ENCODE measurements around the gene SENP3. TPM values are rescaled to one million over a fixed set of nuclear protein-coding genes. Genes with fewer than 3 reads are reported as not detected.
A peak's percentile ranks its signal among the peaks of the same experiment; 100 is the strongest.

The SENP3 gene
- 61.4 and 101 TPM in 2 replicates for total RNA-seq

DNA sequence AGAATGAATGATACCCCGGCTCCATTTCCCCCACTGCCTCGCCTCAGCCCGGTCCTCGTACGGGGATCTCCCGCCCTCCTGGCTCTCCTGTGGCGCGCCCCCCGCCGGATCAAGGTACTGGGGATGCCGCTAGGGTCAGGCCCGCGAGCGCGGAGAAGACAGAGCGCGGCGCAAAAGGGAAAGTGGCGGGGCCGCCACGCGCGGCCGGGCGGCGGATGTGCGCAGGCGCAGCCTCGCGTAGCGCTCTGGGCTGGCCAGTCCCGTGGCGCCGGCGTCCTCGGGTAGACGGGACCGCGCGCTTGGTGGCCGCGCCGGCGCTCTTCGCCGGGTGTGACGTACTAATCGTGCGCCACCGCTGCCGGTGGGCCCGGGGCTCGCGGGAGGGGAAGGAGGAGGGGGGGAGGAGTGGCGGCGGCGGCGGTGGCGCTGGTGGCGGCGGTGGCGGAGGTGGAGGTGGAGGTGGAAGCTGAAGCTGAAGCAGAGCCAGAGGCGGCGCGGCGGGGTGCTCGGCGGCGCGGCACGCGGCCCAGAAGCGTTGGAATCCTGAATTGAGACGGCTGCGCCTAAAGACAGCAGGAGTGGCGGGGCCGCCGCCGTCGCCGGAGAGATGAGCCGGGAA, at the start of gene SENP3:
SENP3 (plus strand) TSS at position 331 of the 619 bp plus-strand sequence. CDS start 1,158 bp downstream, outside the sequence.
- peak; percentile 57 for DNase-seq (ENCODE audit: low read depth)

DNA sequence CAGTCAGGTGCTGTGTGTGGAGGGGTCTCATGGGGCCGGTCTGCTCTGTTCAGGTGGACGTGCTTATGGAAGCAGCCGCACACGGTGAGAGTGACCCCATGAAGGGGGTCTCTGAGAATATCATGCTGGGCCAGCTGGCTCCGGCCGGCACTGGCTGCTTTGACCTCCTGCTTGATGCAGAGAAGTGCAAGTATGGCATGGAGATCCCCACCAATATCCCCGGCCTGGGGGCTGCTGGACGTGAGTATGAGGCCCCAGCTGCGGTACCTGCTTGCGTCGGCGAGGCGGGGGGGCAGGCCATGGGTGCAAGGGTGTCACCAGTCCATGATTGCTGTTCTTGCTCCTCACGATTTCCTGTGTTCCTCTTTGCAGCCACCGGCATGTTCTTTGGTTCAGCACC, 49.6 kb upstream of the SENP3 start:
- DNase-seq (ENCODE audit: low read depth) = no peak

DNA sequence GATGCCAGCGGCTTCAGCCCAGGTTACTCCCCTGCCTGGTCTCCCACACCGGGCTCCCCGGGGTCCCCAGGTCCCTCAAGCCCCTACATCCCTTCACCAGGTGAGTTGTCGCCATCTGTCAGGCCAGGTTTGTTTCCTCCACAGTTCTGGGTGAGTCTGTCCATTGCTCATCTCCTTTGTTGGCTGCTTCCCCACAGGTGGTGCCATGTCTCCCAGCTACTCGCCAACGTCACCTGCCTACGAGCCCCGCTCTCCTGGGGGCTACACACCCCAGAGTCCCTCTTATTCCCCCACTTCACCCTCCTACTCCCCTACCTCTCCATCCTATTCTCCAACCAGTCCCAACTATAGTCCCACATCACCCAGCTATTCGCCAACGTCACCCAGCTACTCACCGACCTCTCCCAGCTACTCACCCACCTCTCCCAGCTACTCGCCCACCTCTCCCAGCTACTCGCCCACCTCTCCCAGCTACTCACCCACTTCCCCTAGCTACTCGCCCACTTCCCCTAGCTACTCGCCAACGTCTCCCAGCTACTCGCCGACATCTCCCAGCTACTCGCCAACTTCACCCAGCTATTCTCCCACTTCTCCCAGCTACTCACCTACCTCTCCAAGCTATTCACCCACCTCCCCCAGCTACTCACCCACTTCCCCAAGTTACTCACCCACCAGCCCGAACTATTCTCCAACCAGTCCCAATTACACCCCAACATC, 48.7 kb upstream of the SENP3 start:
- no peak for DNase-seq (ENCODE audit: low read depth)

DNA sequence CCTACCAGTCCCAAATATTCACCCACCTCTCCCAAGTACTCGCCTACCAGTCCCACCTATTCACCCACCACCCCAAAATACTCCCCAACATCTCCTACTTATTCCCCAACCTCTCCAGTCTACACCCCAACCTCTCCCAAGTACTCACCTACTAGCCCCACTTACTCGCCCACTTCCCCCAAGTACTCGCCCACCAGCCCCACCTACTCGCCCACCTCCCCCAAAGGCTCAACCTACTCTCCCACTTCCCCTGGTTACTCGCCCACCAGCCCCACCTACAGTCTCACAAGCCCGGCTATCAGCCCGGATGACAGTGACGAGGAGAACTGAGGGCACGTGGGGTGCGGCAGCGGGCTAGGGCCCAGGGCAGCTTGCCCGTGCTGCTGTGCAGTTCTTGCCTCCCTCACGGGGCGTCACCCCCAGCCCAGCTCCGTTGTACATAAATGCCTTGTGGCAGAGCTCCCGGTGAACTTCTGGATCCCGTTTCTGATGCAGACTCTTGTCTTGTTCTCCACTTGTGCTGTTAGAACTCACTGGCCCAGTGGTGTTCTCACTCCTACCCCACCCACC, 47.8 kb upstream of the SENP3 start:
- DNase-seq (ENCODE audit: low read depth) = no peak

DNA sequence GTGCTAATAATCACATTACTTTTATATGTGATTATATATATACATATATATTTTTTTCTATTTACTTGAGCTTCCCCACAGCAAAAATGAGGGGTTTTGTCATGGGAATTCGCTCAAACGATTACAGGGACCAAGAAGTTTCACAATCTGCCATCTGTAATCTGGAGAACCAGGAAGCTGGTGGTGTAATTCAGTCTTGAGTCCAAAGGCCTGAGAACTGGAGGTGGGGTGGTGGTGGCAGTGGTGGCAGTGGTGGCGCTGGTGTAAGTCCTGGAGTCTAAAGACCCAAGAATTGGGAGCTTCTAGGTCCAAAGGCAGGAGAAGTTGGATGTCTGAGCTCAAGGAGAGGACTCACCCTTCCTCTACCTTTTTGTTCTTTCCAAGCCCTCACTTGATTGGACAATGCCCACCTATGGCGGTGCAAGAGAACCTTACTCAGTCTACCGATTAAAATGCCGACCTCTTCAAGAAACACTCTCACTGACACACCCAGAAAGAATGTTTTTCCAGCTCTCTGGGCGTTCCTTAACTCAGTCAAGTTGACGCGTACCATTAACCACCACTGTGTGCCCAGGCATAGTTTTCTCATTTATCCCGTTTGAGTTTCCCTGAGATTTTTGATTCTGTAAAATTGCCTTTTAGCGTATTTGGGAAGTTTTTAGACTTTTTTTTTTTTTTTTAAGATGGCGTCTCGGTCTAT, 45.7 kb upstream of the SENP3 start:
- peak; percentile 64 for DNase-seq (ENCODE audit: low read depth)

DNA sequence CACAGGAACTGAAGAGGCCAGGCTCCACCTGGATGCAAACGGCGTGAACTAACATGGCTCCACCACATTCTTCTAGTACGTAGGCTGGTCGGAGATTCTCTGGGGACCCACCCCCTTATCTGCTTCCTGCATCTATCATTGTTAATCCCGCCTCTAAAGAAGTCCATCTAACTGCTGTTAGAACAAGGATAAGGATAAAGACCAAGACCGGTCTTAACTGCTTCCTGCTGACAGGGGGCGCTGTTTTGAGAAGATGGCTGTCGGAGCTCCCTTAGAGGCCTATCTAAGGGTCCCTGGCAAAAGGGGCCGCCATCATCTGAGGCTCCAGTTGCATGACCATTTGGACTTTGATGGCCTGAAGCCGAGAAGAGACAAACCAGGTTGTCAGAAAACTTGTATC, 38.7 kb upstream of the SENP3 start:
- DNase-seq (ENCODE audit: low read depth) = no peak

DNA sequence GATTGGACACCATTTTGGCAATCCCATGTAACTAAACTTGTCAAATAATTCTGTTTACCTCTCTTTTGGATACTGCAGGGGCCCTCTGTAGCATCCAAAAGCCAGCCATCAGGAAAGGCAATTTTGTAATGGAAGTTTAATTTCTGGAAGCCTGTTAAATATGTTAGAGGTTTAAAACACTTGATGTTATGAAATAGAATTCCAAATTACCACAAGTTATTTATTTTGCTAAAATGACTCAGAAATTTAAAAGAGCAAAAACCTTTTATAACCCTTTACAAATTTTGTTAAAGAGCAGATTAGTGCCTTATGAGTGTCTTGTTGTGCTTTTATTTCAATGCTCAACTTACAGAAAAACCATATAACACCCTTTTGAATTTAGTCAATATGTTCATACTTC, 32.9 kb upstream of the SENP3 start:
- DNase-seq (ENCODE audit: low read depth) = no peak

DNA sequence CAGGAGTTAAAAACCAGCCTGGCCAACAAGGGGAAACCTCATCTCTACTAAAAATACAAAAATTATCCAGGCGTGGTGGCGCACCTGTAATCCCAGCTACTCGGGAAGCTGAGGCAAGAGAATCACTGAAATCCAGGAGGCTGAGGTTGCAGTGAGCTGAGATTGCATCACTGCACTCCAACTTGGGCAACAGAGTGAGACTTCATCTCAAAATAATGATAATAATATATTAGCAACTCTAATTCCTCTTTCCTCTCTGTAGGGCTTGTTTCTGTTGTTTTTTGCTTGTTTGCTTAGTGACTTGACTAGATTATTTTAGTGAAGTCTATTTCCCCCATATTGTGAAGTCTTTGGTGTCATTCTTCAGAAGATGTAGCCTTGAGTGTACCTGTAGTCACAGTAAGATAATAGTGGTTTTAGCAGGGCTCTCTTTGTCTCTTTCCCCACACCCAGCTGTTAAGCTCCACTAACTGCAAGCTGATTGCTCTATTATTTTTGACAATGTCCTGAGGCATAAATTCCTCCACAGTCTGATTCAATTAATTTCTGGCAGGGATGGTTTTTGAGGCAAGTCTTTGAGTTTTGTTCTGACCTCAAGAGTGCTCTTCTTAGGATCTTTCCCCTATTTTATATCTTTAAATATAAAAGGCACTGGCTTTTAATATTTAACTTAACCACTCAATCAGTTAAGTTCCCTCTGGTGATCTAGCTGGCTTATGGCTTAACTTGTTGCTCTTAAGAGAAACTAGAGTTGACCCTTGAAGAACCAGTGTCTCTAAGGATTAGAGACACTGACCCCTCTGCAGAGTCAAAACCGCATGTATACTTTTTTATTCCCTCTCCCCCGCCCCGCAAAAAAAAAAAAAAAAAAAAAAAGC, 31.5 kb upstream of the SENP3 start:
- peak; percentile 60 for DNase-seq (ENCODE audit: low read depth)

DNA sequence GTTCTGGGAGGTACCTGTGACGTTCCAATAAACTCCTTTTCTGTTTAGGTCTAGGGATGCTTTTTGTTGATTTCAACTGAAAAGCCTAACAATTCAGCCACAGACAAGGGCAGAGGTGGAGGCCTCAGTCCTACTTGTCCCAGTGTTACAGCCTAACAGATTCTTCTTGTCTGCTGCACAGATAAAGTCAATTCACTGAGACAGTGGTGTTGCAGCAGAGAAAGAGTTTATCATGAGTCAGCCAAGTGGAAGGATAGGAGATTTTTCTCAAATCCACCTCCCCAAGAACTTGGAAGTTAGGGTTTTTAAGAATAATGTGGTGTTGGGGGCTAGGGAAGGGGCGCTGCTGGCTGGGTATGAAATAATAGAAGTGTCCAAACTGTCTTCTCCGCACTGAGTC, 23.7 kb upstream of the SENP3 start:
- DNase-seq (ENCODE audit: low read depth) = no peak

DNA sequence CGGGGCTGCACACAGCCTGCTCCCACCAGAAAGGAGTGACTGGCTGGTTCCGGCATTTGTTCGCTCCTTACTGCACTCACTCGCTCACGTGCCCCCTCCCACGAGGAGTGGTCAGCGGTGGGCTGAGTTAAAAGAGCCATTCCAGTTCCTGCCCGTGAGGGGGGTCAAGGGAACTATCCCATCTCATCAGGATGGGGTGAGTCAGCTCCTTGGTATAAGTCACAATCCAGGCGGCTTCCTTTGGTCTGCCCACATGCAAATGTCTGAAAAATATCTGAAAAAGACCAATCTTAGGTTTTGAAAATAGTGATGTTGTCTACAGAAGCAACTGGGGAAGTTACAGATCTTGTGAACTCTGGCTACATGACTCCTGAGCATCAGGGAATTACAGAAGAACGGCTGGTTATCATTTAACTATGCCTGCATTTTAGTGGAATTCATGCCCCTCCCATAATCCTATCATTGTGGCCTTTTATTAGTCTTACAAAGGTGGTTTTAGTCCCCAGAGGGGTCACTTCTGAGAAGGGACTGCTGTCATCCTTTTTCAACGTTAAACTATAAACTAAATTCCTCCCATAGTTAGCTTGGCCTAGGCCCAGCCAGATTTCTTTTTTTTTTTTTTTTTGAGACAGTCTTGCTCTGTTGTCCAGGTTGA, 22.7 kb upstream of the SENP3 start:
- peak; percentile 78 for DNase-seq (ENCODE audit: low read depth)

DNA sequence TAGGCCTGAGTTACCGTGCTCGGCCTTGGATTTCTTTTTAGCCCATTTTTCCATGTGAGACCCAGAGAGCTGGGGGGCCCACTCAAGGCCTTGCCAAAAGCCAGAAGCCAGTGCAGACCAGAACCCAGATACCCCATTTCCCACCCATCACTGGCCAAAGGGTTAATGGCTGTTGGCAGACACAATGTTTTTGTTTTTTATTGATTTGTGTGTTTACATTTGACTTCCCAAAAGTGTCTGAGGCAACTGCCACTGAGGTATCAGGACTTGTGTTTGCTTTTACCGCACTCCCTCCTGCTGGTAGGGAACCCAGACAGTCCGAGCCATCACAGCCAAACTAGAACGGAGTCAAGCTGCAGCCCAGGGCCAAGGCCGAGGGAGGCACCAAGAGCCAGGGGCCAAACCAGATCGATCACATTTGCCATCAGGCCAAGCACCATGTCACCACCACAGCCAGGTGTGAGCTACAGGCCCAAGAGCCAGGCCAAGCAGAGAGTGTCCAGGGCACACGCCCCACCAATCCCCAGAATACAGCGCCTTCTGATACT, 20.6 kb upstream of the SENP3 start:
- DNase-seq (ENCODE audit: low read depth) = no peak

DNA sequence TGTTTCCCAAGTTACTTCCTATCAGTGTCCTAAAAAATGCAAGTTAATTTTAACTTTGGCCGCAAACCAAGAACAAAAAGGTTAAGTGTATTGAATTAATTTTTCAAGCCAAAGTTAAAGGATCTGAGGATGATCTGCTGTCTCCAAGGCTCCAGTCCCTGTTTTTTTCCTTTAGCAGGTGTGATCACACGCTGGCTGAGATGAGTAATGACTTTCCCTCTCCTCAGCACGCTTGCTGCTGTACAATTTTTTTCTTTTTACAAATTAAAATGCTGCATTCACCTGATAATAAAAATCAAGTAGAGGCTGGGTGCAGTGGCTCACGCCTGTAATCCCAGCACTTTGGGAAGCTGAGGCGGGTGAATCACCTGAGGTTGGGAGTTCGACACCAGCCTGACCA, 16.8 kb upstream of the SENP3 start:
- no peak for DNase-seq (ENCODE audit: low read depth)

DNA sequence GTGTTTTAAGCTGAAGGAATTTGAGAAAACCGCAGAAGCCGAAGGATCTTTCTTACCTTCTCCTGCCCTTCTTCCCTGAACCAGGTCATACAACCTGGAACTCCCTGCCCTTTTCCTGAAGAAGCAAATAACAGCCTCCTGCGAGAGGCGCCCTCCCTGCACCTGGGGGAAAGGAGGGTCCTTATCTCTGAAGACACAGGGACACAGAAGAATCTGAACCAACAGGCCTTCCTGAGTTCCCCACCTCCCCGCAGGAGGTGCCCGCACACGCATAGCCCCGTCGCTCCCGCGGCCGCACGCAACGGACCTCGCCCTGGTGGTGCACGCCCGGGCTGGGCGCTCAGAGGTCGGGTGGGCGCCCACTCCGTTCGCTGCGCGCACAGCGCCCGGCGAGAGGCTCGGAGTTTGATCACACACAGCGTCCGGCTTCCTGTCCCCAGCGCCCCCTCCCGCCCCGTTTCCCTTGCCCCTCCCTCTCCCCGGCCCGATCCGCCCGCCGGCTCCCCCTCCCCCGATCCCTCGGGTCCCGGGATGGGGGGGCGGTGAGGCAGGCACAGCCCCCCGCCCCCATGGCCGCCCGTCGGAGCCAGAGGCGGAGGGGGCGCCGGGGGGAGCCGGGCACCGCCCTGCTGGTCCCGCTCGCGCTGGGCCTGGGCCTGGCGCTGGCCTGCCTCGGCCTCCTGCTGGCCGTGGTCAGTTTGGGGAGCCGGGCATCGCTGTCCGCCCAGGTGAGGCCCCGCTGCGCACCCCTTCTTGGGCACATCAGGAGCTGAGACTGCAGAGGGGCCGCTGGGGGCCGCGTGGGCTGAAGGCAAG, 12.9 kb upstream of the SENP3 start, which contains the start of gene TNFSF12:
TNFSF12 (plus strand) TSS at position 474 of the 816 bp plus-strand sequence; CDS start at position 570, 96 bp downstream.
- no peak for DNase-seq (ENCODE audit: low read depth)

DNA sequence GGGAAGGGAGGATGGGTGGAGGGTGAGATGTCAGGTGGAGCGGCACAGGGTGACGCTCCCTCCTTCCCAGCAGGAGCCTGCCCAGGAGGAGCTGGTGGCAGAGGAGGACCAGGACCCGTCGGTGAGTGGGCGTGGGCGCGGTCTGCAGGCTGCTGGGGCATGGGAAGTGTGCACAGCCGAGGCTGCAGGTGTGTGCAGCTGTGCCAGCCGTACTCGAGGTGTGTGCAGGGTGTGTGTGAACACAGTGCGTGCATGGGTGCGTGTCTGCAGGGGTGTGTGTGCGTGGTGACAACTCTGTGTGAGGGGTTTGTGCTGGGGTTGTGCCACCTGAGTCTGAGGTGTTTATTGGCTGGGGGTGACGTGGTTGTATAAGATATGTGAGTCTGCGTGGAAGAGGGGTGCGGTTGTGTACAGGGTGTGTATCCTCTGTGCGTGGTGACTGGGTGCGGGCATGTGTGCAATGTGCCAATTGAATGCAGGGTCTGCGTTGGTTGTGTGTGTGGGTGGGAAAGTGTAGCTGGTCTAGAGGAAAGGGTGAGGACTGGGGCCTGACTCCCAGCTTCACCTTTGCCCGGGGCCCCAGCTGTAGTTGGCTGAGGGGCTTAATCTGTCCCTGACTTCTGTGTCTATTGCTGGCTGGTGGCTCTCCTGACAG, 12.2 kb upstream of the SENP3 start:
- DNase-seq (ENCODE audit: low read depth) = no peak

DNA sequence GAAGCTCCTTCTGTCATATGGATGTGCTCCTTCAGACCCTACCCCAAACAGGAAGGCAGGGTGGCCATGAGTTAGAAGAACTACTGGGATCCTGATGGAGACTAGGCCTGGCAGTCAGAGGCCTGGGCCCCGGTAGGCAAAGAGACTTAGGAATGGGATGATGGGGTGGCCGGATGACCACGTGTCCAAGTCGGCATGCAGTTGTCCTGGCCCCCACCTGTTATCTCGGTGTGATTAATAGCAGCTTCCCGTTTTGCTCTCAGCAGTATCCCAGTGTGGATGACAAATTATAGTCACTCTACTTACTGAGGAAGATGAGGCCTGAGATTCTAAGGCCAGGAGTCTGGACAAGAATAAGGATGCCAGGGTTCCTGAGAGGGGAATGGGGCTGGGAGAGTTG, 11.4 kb upstream of the SENP3 start:
- no peak for DNase-seq (ENCODE audit: low read depth)

DNA sequence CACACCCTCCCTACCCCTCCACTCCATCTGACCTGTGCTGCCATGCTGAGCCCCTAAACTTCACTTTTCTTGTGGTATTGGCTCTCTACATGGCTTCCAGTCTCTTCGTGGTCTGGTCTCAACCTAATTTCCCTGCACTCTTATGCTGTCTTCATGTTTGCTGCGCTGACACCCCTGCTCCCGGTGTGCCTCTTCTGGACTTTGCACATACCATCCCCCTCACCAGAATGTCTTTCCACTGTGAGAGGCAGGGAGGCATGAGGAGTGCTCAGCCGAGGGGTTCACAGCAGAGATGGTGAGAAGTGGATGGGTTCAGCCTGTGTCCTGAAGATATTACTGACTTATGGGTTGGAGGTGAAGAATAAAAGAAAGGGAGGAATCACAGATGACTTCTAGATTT, 10.3 kb upstream of the SENP3 start:
- DNase-seq (ENCODE audit: low read depth) = no peak

DNA sequence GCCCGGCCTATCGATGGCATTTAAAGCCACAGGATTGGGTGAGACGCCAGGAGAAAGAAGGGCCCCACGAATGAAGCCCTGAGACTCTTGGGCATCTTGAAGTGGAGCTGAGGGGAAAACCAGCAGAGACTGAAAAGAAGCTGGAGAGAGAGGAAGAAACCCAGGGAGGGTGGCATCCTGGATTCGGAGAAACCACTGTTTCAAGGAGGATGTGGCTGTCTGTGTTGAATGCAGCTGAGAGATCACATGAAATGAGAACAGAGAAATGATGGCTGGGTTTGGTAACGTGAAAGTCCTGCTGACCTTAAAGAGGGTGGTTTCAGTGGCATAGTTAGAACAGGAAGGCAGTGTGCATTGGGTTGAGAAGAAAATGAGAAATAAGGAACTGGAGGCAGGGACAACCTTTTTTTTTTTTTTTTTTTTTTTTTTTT, 9.1 kb upstream of the SENP3 start:
- no peak for DNase-seq (ENCODE audit: low read depth)

DNA sequence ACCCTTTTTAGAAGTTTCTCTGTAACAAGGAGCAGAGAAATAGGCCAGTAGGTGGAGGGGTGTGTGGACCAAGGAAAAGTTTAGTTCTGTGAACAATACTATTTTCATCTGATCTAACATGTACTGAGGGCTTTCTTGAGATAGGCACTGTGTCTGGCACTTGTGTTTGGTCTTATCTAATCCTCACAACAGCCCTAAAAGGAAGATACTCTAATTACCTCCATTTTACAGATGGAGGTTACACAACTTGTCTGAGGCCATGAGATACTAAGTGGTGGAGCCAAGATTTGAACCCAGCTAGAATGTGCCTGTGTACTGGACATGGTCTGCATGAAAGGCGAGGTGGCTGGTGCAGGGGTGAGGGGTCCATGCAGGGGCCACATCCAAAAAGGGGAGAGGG, 8.4 kb upstream of the SENP3 start:
- DNase-seq (ENCODE audit: low read depth) = no peak

DNA sequence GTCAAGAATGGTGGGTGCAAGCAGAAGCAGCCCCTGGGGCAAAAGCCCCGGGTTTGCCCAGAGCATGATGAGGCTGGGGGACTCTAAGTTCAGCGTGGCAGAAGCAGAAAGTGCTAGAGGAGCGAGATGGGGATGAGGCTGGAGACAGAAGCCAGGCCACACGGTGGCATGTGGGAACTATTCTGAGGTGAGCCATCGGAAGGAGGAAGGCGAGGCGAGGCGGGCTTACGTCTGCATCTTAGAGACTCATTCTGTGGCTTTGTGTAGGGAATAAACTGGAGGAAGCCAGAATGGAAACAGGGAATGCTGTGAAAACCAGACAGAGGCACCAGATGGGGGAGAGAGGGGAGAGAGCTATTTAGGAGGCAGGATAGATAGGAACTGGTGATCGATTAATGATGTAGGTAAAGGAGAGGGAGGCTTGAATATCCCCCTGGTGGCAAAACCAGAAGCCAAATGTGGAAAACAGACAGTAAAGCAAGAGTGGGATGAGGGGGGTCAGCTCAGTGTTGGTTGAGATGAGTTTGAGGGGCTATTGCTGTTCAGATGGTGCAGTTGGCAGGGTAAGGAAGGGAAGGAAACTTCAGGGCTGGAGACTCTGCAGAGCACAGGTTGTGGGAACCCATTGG, 6.3 kb upstream of the SENP3 start:
- no peak for DNase-seq (ENCODE audit: low read depth)
